Ureter (tissue), 1 donor: ENCODE measurements around the gene OTOGL. TPM values are rescaled to one million over a fixed set of nuclear protein-coding genes. Genes with fewer than 3 reads are reported as not detected.

Source experiments
- DNase-seq: peaks from one replicate; pipeline ENCODE4 v3.0.0-alpha.2; 2020; ENCODE audit warnings: low spot score
- total RNA-seq: library from RNA; stranded (reverse); gene quantifications from one replicate; pipeline ENCODE4 v1.2.4, GENCODE V29; 2023
- donor health status: DM: yes; HTN: yes; CAD: no.

Gene OTOGL
- total RNA-seq, 1 donor from 2014 or later, result 0.57 TPM

DNA sequence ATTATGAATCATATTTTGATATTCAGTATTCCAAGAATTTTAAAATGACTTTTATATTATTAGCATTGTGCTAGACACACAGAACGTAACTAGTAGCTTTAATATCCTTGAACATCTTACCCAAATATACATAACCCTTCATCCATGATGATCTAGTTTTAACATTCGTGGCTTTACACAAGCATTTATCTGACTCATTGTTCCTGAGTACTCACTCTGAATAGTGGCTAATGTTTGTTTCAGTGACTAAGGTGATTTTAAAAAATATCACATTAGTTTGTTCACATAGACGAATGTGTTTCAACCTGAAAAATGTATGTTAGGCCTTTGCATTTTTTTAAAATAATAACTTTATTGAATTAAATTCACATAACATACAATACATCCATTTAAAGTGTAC is 264.7 kb downstream of the OTOGL start:
- no peak for DNase-seq

DNA sequence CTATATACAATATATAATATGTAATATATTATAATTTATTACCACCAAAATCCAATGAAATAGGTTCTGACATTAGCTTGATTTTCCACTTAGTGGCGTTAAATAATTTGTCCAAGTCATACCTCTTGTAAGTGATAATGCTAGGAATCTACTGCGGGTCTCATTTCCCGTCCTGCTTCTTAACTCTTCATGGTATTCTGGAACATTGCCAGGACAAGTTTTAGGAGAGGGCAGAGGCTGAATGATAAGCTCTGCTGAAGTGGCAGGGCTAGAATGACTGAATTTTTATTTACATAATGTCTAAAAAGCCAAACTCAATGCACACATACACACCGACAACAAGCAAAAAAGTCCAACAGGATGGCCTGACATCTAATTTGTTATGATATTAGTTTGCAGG is 274.3 kb downstream of the OTOGL start:
- no peak for DNase-seq

DNA sequence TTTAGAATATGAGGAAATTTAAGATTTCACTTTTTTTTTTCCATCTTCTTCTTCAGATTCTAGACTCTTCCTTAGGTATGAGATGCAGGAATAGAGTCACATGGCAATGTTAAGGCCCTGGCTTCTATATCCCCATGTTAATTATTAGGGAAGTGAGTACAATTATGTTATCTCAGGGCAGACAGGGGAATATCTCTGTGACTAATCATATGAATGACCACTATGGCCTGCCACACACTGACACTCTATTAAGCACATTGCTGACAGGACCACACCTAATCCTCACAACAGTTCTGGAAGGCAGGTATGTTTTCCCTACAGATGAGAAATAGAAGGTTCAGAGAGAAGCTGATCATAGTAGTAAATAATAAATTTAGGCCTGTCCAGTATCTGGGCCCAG is 275.3 kb downstream of the OTOGL start:
- DNase-seq, result no peak

DNA sequence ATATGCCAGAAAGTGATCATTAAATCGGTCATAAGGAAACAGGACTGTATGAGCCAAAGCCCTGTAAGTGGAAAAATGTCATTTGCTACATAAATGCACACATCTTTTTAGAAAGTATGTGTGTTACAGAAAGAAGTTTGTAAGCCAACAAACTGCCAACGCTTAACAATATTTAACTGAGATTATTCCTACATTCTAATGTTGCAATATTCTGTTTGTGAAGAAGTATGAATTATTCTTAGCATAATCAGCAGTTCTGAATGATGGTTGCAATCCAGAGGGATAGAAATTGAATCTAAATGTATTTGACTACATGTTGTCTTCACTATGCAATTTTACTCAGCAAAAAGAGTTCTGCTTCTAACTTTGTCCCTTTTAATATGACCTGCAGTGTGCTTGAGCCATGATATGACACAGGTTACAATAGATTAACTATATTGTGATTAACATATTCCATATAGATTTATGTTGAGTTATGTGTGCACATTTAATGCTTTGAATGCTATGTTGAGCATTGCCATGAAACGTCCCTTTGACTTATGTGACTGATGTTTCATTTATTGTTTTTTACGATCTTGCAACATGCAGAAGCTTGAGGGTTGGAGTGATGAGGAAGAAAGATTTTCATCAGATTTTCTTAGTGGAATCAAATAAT is 277.9 kb downstream of the OTOGL start:
- DNase-seq, result no peak

DNA sequence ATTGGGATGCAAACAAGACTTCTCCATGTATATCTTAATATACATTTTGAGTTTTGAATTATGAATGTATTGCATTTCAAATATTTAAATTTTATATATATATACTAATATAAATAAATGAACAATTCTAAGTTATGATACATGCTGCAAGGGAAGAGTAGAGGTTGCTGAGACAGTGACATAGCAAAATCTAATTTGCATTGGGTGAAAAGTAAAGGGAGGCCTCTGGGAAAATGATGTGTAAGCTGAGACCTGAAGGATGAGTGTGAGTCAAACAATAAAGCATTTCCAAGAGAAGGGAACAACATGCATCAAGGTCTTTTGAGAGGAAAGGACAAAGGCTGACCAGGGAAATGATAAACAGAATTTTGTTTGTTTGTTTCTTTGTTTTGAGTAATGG is 281.8 kb downstream of the OTOGL start:
- DNase-seq, result no peak

DNA sequence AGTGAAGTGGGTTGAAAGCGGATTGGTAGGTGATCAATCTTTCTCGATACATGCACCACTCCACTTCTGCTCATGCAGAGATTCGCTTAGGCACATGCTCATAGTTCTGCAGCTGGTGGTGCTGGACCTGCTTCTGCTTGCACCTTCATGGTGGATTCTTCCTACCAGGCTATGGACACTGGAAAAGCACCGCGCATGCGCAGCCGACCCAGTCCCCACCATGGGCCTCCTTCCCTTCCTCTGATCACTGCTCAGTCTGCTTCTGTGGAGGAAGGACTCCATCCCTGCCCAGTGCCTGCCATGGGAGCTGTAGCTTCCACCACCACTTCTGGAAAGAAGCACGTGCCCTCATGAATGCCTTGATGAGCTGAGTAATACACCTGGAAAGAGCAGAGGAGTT is 282.9 kb downstream of the OTOGL start:
- DNase-seq, result no peak

DNA sequence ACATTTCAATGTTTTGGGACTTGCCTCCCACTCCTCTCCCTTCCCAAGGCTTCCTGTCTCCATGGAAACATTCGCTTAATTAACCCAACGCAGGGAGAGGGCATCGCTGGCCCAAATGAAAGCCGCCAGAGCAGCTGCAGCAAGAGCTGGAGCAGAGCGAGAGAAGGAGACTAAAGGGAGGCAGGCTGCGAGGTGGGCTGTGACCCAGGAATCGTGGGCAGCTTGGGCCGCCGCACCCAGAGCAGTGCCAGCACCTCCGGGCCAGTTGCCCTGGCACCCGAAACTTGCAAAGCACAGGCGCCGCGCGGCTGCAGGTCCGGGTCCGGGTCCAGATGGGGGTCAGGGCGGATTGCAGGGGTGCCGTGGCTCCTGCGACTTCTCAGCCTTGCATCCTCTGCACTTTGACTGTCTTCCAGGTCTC is 301.2 kb downstream of the OTOGL start:
- no peak for DNase-seq

DNA sequence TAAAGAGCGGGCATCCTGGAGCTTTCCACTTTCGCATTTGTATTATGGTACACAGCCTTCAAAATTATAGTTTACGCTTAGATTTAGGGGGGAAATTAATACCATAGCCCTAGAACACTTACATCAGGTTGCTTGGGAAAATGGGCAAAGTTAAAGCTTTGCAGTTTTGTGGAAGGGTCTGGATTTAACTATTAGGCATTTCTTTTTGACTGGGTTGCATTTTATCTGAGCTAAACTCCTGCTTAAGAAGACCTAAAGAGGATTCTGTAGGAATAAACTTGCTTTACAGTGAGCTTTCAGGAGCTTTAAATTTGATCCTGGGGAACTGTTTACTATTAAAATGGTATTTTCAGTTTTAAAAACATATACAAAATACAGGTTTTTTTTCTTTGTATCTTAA is 301.9 kb downstream of the OTOGL start:
- DNase-seq, result no peak

DNA sequence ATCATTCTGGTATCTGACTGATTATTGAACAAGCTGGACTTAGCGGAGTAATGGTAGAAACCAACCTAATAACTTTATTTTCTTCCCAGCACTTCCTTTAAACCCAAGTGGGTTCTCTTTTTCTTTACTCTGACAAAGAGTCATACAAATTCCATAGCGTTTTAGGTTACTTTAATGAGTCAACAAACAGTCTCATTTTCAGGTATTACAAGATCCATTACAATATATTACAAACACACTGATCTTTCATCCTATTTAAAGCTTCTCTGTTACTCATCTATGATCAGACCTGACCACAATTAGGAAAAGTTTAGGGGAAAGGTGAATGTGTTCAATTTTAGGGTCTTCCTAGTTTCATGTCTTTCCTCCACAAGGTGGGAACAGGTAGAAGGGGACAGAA is 305.3 kb downstream of the OTOGL start:
- DNase-seq, result no peak

DNA sequence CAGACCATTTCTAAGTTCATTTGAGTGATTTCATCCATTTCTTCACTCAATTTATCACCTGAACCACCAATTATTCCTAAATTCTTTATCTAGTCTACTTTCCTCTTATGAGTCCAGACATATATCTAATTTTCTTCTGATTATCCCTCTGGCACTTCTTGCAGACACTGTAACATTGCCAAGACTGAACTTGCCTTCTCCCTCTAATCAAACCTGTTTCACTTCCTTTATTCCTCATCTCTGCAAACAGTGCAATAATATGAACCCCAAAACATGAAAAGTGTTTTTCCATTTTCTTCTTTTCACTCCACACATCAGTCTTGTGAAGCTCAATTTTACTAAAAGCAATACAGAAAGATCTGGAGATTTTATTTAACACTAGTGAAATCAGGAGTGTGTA is 306.9 kb downstream of the OTOGL start:
- DNase-seq, result no peak

DNA sequence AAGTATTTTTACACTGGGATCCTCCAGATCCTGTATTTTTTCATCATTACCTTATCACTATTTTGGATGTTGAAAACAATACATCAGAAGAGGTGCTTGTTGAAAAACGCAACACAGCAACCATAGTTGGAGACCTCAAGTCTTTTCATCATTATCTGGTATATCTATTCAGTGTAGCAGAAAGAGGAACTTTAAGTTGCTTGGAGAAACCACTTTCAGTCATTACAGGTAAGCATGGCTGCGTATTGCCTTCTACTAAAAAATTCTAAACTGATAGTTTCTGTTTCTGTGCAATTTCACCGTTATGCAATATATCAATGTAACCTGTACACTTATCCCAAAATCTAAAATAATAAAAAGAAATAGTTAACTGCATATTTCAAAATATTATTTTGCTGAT is 312.4 kb downstream of the OTOGL start:
- DNase-seq, result no peak

DNA sequence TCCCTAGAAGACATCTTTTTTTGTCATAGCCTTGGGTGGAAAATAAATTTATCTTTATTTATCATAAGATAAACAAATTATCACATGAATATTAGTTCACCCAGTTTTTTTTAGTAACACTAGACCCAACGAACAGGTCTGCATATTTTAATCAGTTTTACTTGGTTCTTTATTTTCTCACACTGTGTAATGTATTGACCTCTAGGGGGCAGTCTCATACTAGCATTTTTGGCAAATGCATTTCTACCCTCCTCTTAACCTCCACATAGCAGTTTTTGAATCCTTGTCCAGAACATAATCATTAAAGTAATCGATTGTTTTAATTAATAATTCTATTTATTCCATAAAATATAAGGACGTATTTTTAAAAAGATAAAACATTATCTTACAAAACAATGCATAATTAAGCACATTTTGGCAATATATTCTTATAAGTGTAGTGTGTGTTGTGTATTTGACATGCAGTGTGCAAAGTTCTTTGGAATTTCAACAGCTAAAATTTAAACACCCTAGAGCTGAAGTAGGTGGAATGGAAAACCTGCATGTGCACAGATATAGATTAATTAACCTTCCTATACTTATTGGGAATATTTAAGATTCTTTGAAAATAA is 313.1 kb downstream of the OTOGL start:
- no peak for DNase-seq

DNA sequence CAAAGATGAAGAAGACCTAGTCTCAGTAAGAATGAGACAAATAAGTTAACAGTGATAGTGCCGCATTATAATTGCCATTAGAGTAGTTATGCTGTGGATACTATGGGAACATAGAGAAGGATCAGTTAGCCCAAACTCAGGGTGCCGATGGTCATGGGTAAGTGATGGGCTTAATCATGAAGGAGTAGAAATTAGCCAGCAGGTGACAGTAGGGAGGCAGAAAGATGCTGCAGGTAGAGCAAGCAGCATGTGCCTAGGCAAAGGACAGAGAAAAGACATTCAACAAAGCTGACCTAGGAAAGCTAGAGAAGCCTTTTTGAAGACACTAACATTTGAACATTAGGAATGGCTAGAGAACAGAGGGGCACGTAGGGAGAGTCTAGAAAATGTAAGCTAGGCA is 314.1 kb downstream of the OTOGL start:
- DNase-seq, result no peak

DNA sequence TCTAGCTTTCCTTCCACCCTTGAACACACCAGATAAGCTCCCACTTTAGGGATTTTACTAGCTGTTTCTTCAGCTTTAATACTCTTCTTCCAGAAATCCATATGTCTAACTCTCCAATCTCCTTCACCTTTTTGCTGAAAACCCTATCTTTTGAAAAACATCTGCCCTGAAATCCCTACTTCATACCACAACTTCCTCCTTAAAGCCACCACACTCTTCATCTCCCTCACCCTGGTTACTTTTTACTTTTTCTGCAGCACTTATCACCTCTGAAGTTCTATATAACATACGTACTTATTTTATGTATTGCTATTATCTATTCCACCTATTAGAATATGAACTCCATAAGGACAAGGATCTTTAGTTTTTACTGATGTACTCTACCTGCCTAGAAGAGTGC is 316.1 kb downstream of the OTOGL start:
- no peak for DNase-seq

DNA sequence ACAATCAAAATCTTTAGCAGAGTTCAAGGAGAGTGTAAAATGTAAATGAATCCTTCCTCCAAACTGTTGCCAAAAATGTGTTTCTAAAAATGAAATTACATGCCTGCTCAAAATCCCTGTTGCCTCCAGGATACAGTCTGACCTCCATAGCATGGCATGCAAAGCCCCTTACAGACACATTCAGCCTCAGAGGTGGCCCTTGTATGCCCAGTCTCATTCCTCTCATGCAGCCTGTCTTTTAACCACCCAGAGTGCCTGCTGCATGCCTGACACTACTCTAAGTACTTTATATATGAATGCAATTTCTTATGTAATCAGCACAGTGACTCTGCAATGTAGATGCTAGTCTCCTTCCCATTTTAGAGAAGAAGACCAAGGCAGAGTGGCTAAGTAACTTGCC is 320.3 kb downstream of the OTOGL start:
- no peak for DNase-seq

DNA sequence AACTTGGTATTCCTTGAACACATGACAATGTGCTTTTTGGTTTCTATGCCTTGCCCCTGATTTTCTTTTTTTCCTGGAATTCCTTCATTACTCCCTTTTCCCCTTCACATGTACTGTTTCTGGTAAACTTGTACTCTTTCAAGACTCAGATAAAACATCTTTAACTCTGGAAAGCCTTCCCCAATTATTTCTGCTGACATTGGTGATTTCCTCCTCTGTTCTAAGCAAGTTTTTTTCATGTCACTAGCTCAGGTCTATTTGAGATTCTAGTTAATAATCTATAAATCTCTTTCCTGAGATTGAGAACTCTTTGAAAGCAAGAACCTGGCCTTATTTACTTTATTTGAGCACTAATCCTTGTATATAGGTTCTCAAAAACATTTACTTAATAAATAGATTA is 320.7 kb downstream of the OTOGL start:
- DNase-seq, result no peak

DNA sequence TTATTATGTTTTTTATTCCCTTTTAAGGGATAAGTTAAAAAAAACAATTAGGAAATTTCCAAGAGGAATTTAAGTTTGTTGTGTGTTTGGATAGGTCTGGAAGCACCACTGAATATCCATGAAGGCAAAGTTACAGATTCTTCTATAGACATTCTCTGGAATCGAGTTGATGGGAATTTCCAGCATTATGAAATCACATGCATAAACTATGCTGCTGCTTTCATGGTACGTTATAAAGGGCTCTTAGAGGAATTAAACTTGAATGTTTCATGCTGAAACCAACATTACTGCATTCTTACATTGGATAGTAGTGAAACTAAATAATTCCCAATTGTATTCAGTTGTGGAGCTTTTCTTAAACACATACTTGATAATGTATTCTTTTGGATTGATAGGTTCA is 323.2 kb downstream of the OTOGL start:
- DNase-seq, result no peak

Other genes with a start within 250 kb of the OTOGL start
- 289 TPM for gene PPP1R12A, start 164.4 kb upstream of the OTOGL start, total RNA-seq